GM12891 (cell line): ENCODE measurements around the gene DNAH5.

Source experiments
- PAX5 ChIP-seq: IDR thresholded peaks from 2 replicates; pipeline ENCODE4 v1.6.1; 2011; ENCODE audit warnings: low read length, moderate library complexity, mild to moderate bottlenecking; ENCODE audit not compliant: insufficient read depth, severe bottlenecking
- POLR2A ChIP-seq: IDR thresholded peaks from 2 replicates; pipeline ENCODE4 v1.6.1; 2011; ENCODE audit warnings: low read depth, low read length, control low read depth
- POLR2AphosphoS5 ChIP-seq: IDR thresholded peaks from 2 replicates; pipeline ENCODE4 v1.6.1; 2011; ENCODE audit warnings: low read depth, low read length, control low read depth

- TF ChIP-seq POLR2A (no peak), POLR2AphosphoS5 (no peak), PAX5 (no peak)
Measured at GRCh38 chr5:13878357-13878756, 66.1 kb downstream of the DNAH5 start.
